Spleen (tissue), 11 donors: ENCODE data around the gene SMOC2. TPM values are rescaled to one million over a fixed set of nuclear protein-coding genes. Genes with fewer than 3 reads are reported as not detected.

Experiments used
- DNase-seq: peaks from one replicate; pipeline ENCODE4 v3.0.0-alpha.2; 2020
- H3K27ac ChIP-seq, 8 donors: fragments of 200-600 bp; sonication (generic) in 7 of 8; 1 replicate in 4 of 8; 2 replicates in 4 of 8; pipeline versions ENCODE4 v1.5.0 to v1.8.0; 2016 to 2021; ENCODE audit warnings: inconsistent platforms in 4 of 8, mild to moderate bottlenecking in 4 of 8, moderate library complexity in 1 of 8
- H3K27me3 ChIP-seq, 7 donors: fragments of 200-600 bp; sonication (generic) in 6 of 7; replicated peaks in 1 of 7; 1 replicate in 4 of 7; 2 replicates in 3 of 7; pipeline versions ENCODE4 v1.5.0 to v1.8.0; 2016 to 2021; ENCODE audit warnings: inconsistent platforms in 3 of 7, mild to moderate bottlenecking in 1 of 7
- H3K36me3 ChIP-seq, 6 donors: fragments of 200-600 bp; sonication (generic) in 5 of 6; 1 replicate in 4 of 6; 2 replicates in 2 of 6; pipeline versions ENCODE4 v1.5.0 to v1.8.0; 2016 to 2021; ENCODE audit warnings: inconsistent platforms in 2 of 6
- H3K4me1 ChIP-seq, 6 donors: fragments of 200-600 bp; sonication (generic) in 5 of 6; 1 replicate in 3 of 6; 2 replicates in 3 of 6; pipeline versions ENCODE4 v1.5.0 to v1.8.0; 2016 to 2021; ENCODE audit warnings: inconsistent platforms in 3 of 6
- H3K4me3 ChIP-seq, 8 donors: fragments of 200-600 bp; sonication (generic) in 7 of 8; 1 replicate in 4 of 8; 2 replicates in 4 of 8; pipeline versions ENCODE4 v1.5.0 to v1.8.0; 2016 to 2021; ENCODE audit warnings: inconsistent platforms in 4 of 8, mild to moderate bottlenecking in 4 of 8, moderate library complexity in 2 of 8
- H3K9me3 ChIP-seq, 8 donors: fragments of 200-600 bp; sonication (generic) in 7 of 8; 1 replicate in 4 of 8; 2 replicates in 4 of 8; pipeline versions ENCODE4 v1.5.0 to v1.8.0; 2016 to 2021; ENCODE audit warnings: inconsistent platforms in 4 of 8
- POLR2A ChIP-seq, 3 donors: fragments of 450-650 bp; IDR thresholded peaks; one replicate each; pipeline ENCODE4 v1.5.1; 2017; ENCODE audit warnings: antibody characterized with exemption in 3 of 3, mild to moderate bottlenecking in 1 of 3
- POLR2AphosphoS5 ChIP-seq, 3 donors: sonication (generic); formaldehyde crosslinking; IDR thresholded peaks; one replicate each; pipeline ENCODE4 v1.5.1; 2017; ENCODE audit warnings: antibody characterized with exemption in 3 of 3
- WGBS, 5 donors: extraction: QIAGEN DNeasy Blood & Tissue Kit in 3 of 5; methylation state at CpG; one replicate each; pipeline versions ENCODE4 v1.1.5 to v1.1.7; 2013 to 2018; 5-methylcytosine and 5-hydroxymethylcytosine counted together
- intact Hi-C: fragments of 100-400 bp; cut with DNase I; formaldehyde crosslinking; loops from one replicate; pipeline ENCODE4 v1.15.0; 2023; ENCODE audit warnings: low total_unique reads
- polyA plus RNA-seq, 3 donors: library from polyadenylated mRNA; stranded (reverse); fragments of 200-250 nt; gene quantifications; one replicate each; pipeline ENCODE4 v1.2.1, GENCODE V29; 2013
- total RNA-seq, 7 donors: library from RNA; depleted of rRNA in 3 of 7; stranded (reverse); fragments of >200 nt in 3 of 7; fragmentation: NEBNext Ultra II Directional in 4 of 7; extraction: Animal tissue kit (Norgen Biotek cat#: 25700) in 4 of 7; gene quantifications; one replicate each; pipeline versions ENCODE4 v1.1.0 to v1.2.1, GENCODE V29; 2016 to 2021
- TF ChIP-seq, protein P1 (sequence below), 11 experiments: fragments of 200-600 bp in 7 of 11; fragments of 450-650 bp in 4 of 11; sonication (generic) in 4 of 11; IDR thresholded peaks in 8 of 11; conservative IDR thresholded peaks in 3 of 11; 1 replicate in 7 of 11; 2 replicates in 4 of 11; pipeline versions ENCODE4 v1.4.0 to v1.8.0; 2016 to 2021; ENCODE audit warnings: antibody characterized with exemption in 11 of 11, inconsistent platforms in 4 of 11, mild to moderate bottlenecking in 1 of 11
- donor health status: healthy with polysubstance abuse.
- donor health status: DM: no; HTN: no; CAD: no; lungs with moderate emphysema.
- donor health status: DM: no; HTN: no; CAD: no.
- donor health status: Bipolar disorder and iron deficiency.
- donor health status: healthy.
- donor health status: DM: no; HTN: no; CAD: no.
- donor health status: DM: yes; HTN: yes; CAD: no.

The SMOC2 gene
- total and polyA plus RNA-seq, 10 donors = 0.94 to 7.6 (median 1.8) TPM

DNA sequence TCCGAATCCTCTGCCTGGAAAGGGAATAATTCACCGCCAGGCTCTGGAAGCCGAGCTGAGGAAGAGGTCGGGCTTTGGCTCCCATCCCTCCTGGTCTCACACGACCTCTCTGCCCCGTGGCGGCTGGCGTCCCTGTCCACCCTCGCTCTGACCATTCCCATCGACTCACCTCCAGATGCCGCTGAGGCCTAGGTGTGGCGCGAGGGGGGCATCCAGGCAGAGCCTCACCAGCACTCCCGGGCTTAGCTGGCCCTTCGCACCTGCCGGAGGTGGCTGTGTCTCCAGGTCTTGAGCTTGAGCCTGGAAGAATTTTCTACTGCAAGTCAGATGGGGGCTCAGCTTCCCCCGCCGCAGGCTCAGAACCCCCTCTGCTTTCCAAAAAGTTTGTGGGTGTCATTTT is 28.5 kb upstream of the SMOC2 start:
- intact Hi-C loops = no loop called here
- no peak for DNase-seq
- no peaks in the 10 kb centered on the region for H3K36me3 ChIP-seq
- WGBS, 5 donors = 93 to 96% (median 94%) methylated on average over 15 to 18 of the region's 18 CpGs
- H3K4me1 ChIP-seq = no peaks in the 10 kb centered on the region
- no peak overlapping the region for H3K4me3 ChIP-seq
- H3K27me3 ChIP-seq = peaks cover 0 to 16% (median 0%) of the 10 kb centered on the region in 7 donors
- H3K9me3 ChIP-seq = no peaks in the 10 kb centered on the region
- TF ChIP-seq POLR2AphosphoS5 (IDR thresholded peaks at IDR 0.05) = no peak
- TF ChIP-seq, protein P1, sequence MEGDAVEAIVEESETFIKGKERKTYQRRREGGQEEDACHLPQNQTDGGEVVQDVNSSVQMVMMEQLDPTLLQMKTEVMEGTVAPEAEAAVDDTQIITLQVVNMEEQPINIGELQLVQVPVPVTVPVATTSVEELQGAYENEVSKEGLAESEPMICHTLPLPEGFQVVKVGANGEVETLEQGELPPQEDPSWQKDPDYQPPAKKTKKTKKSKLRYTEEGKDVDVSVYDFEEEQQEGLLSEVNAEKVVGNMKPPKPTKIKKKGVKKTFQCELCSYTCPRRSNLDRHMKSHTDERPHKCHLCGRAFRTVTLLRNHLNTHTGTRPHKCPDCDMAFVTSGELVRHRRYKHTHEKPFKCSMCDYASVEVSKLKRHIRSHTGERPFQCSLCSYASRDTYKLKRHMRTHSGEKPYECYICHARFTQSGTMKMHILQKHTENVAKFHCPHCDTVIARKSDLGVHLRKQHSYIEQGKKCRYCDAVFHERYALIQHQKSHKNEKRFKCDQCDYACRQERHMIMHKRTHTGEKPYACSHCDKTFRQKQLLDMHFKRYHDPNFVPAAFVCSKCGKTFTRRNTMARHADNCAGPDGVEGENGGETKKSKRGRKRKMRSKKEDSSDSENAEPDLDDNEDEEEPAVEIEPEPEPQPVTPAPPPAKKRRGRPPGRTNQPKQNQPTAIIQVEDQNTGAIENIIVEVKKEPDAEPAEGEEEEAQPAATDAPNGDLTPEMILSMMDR (IDR thresholded peaks at IDR 0.05 in 8 of 11, conservative IDR thresholded peaks at IDR 0.05 in 3 of 11) = no peak
- TF ChIP-seq POLR2A (IDR thresholded peaks at IDR 0.05) = no peak
- H3K27ac ChIP-seq = no peak overlapping the region

DNA sequence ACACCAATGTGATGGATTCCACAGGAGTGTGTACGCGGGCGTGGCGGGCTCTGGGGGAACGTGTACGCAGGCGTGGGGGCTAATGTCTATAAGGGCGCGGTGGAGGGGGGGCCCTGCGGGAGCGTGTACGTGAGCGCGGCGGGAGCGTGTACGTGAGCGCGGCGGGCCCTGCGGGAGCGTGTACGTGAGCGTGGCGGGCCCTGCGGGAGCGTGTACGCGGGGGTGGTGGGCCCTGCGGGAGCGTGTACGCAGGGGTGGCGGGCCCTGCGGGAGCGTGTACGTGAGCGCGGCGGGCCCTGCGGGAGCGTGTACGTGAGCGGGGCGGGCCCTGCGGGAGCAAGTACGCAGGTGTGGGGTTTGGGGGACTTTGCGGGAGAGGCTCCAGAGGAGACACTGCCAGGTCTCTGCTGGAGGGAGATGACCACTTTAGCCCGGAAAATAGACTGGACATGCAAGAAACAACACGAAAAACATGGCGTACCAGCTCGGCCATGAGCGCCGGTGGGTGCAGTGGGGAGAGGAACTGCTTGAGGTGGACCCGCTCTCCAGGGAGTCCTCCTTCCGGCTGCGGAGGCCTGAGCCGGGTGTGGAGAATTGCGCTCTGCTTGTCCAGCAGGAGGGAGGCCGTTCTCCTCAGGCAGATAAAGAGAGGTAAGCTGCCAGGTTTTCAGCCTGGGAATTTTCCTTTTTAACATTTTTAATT is 27.8 kb upstream of the SMOC2 start:
- Histone ChIP-seq H3K9me3 (no peaks in the 10 kb centered on the region), H3K27ac (no peak overlapping the region), H3K4me3 (no peak overlapping the region), H3K36me3 (no peaks in the 10 kb centered on the region), H3K27me3 (peaks cover 0 to 16% (median 0%) of the 10 kb centered on the region in 7 donors), H3K4me1 (no peaks in the 10 kb centered on the region)
- DNase-seq = no peak
- intact Hi-C loops = no loop called here
- 95 to 99% (median 95%) methylated on average over 58 to 59 of the region's 59 CpGs for WGBS, 5 donors
- TF ChIP-seq POLR2A (IDR thresholded peaks at IDR 0.05) (no peak), POLR2AphosphoS5 (IDR thresholded peaks at IDR 0.05) (no peak)
- TF ChIP-seq, protein P1 (IDR thresholded peaks at IDR 0.05 in 8 of 11, conservative IDR thresholded peaks at IDR 0.05 in 3 of 11) = no peak

DNA sequence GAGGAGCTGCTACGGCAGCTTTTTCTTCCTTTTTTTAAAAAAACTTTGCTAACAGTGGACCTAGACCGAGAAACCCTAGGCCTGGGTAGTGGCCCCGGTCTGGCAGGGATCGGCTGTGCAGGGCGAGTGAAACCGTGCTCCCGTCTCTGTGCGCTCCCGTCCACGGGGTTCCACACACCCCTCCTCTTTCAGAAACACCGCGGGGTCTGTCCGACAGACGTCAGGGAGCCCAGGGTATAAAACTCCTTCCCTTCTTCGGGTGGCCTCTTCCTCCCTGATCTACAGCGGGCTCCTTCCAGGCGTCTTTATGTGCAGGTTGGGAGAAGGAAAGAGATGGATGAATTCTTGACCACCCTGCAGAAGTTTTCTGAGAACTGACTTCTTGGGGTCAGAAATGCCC is 27.1 kb upstream of the SMOC2 start:
- WGBS, 5 donors = 84 to 90% (median 86%) methylated on average over 17 of the region's 17 CpGs
- no peaks in the 10 kb centered on the region for H3K4me1 ChIP-seq
- intact Hi-C loops = no loop called here
- TF ChIP-seq, protein P1 (IDR thresholded peaks at IDR 0.05 in 8 of 11, conservative IDR thresholded peaks at IDR 0.05 in 3 of 11) = no peak
- TF ChIP-seq POLR2AphosphoS5 (IDR thresholded peaks at IDR 0.05) (no peak), POLR2A (IDR thresholded peaks at IDR 0.05) (no peak)
- no peak overlapping the region for H3K27ac ChIP-seq
- no peak overlapping the region for H3K4me3 ChIP-seq
- peaks cover 0 to 21% (median 0%) of the 10 kb centered on the region in 7 donors for H3K27me3 ChIP-seq
- DNase-seq = no peak
- no peaks in the 10 kb centered on the region for H3K9me3 ChIP-seq
- no peaks in the 10 kb centered on the region for H3K36me3 ChIP-seq

DNA sequence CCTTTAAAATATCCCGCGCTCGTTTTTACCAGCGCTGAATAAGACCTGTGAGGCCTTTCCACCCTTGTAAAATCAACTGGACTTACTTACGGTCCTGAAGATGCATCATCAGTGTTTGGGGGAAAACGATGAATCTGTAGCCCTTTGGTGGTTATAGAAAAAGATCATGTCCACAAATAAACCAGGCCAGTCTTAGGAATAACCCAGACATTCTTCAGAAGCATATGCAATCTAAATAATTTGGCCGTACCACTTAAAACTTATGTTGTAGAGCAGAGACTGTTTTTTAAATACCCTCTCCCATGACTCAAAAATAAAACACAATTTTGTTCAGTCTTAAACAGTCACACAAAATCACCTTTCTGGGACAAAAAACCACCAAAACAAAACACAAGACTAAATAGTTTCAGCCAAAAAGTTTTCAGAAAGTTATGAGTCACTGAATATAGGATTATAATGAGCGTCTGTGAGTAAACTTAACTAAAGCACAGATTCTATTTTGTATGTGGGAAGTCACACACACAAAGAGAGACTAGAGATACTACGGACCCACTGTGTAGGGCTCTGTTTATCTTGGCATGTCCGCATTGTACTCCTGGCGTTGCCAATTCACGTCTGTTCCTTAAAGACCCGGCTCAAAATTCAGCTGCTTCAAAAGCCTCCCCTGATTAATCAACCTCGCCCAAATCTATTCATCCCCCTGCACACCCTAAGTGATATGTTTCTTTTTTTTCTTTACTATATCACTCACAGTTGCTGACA is 26.5 kb upstream of the SMOC2 start:
- H3K9me3 ChIP-seq = no peaks in the 10 kb centered on the region
- peaks cover 0 to 21% (median 0%) of the 10 kb centered on the region in 7 donors for H3K27me3 ChIP-seq
- TF ChIP-seq POLR2A (IDR thresholded peaks at IDR 0.05) (no peak), POLR2AphosphoS5 (IDR thresholded peaks at IDR 0.05) (no peak)
- TF ChIP-seq, protein P1 (IDR thresholded peaks at IDR 0.05 in 8 of 11, conservative IDR thresholded peaks at IDR 0.05 in 3 of 11) = no peak
- H3K4me1 ChIP-seq = no peaks in the 10 kb centered on the region
- no peak overlapping the region for H3K4me3 ChIP-seq
- DNase-seq = no peak
- 75 to 88% (median 86%) methylated on average over 14 of the region's 14 CpGs for WGBS, 5 donors
- no peak overlapping the region for H3K27ac ChIP-seq
- H3K36me3 ChIP-seq = no peaks in the 10 kb centered on the region
- intact Hi-C loops = no loop called here
